Camera-type eye (tissue), 1 donor: ENCODE data around the gene CNDP2. TPM values are rescaled to one million over a fixed set of nuclear protein-coding genes. Genes with fewer than 3 reads are reported as not detected.

ENCODE experiments used
- total RNA-seq: library from RNA; depleted of rRNA; stranded (reverse); fragments of >200 nt; gene quantifications from one replicate; pipeline ENCODE4 v1.2.3, GENCODE V29; 2014

CNDP2 gene
- 80.2 TPM for total RNA-seq

GRCh38 chr18:74495581-74496507 lies at the start of gene CNDP2:
Gene CNDP2 (plus strand): TSS chr18:74496363. CDS start chr18:74499974, 3,611 bp downstream.

GRCh38 chr18:74457043-74457724 lies 39.0 kb upstream of the CNDP2 start, which contains the start of gene DIPK1C:
Gene DIPK1C (minus strand): TSS chr18:74457308. CDS start chr18:74457259, 49 bp downstream.

GRCh38 chr18:74534150-74534969 lies 38.2 kb downstream of the CNDP2 start, which contains the start of gene CNDP1:
Gene CNDP1 (plus strand): TSS chr18:74534500. CDS start chr18:74534668, 168 bp downstream.

Other genes with a start within 250 kb of the CNDP2 start
- 28.4 TPM for gene CYB5A, start 204.4 kb upstream of the CNDP2 start, total RNA-seq
- gene C18orf63, start 180.5 kb upstream of the CNDP2 start, total RNA-seq, result not detected
- gene DIPK1C, start 39.1 kb upstream of the CNDP2 start, total RNA-seq, result 25.5 TPM
- gene CNDP1, start 38.1 kb downstream of the CNDP2 start, total RNA-seq, result 9.9 TPM
- gene ZNF407, start 101.5 kb downstream of the CNDP2 start, total RNA-seq, result 45.9 TPM